GM21515 (cell line): ENCODE data around the gene ISM1.

ENCODE experiments used
- ATAC-seq: cut with Tn5 transposase; IDR thresholded peaks from one replicate; pipeline ENCODE4 v1.9.1; 2021; ENCODE audit not compliant: unreplicated experiment

The ISM1 gene

DNA sequence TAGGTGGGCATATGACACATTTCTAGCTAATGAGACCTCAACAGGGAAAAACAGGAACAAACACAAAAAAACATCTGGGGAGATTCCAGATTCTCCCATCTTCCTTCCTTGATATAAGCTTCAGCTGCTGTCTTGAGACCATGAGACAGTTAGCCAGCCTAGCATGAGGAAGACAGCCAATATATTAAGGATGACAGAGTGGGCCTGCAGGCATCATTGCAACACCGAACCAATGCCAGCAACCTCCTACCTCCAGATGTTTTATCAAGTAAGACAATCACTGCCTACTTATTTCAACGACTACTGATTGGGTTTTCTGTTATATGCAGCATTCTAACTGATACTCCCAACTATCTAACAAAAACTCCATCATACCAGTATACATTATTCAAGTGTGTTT lies 119.0 kb downstream of the ISM1 start:
- no peak for ATAC-seq

- no peak for ATAC-seq
Measured at GRCh38 chr20:13341737-13342393, 120.8 kb downstream of the ISM1 start.

- ATAC-seq, result no peak
Measured at GRCh38 chr20:13342469-13343242, 121.6 kb downstream of the ISM1 start.

- no peak for ATAC-seq
Measured at GRCh38 chr20:13344671-13345070, 123.6 kb downstream of the ISM1 start.

- ATAC-seq, result no peak
Measured at GRCh38 chr20:13348311-13349234, 127.5 kb downstream of the ISM1 start.

DNA sequence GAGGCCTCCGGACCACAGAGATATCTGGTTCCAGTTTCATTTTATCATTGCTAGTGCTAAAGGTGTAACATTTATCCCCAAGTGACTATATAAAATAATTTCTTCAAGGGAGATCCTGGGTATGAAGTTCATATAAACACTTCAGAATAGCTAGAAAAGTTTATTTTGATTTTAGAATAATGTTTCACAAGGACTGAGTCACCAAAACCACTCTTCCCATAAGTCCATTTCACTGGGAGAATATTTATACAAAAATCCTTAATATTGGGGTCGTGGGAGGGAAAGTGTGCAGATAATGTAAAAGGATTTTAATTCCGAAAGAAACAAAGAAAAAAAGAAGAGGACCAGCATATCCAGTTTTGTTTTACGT lies 128.1 kb downstream of the ISM1 start:
- no peak for ATAC-seq
